GM12874 (cell line): ENCODE results near the gene MAVS.

Experiments used
- CTCF ChIP-seq: IDR thresholded peaks from 2 replicates; pipeline ENCODE4 v1.5.1; 2011; ENCODE audit warnings: low read depth, mild to moderate bottlenecking, control low read depth, low read length, moderate library complexity; ENCODE audit not compliant: insufficient read depth

The MAVS gene

GRCh38 chr20:3815703-3816315 is 30.8 kb upstream of the MAVS start:
- no peak for TF ChIP-seq CTCF

GRCh38 chr20:3818155-3819151 is 28.2 kb upstream of the MAVS start:
- TF ChIP-seq CTCF = peak; percentile 73

- TF ChIP-seq CTCF = no peak
Observed at GRCh38 chr20:3819411-3820047, 27.1 kb upstream of the MAVS start.

GRCh38 chr20:3820048-3820900 is 26.4 kb upstream of the MAVS start, which contains the start of gene AP5S1:
Gene AP5S1 (plus strand): TSS chr20:3820547. CDS start chr20:3822118, 1,571 bp downstream.
- peak; percentile 97 for TF ChIP-seq CTCF

GRCh38 chr20:3820901-3821727 is 25.5 kb upstream of the MAVS start:
- no peak for TF ChIP-seq CTCF

GRCh38 chr20:3821996-3822395 is 24.6 kb upstream of the MAVS start:
- no peak for TF ChIP-seq CTCF
